SK-N-SH treated with all-trans-retinoic acid at 6 μM for 48 hours (cell line): ENCODE measurements around the gene GNRHR.
A peak's percentile ranks its signal among the peaks of the same experiment; 100 is the strongest.
"Not testable (repeated sequence)": the region's sequence is repeated elsewhere in the genome, so short reads cannot be mapped to it uniquely, and the experiment has no call there.

Source experiments
- ATAC-seq: fragments of 200-7000 bp; cut with Tn5 transposase; 3 replicates; pipeline ENCODE4 v1.9.1; 2020; ENCODE audit warnings: mild to moderate bottlenecking, moderate library complexity
- ARNTL ChIP-seq: fragments of 450-650 bp; formaldehyde crosslinking; IDR thresholded peaks from 2 replicates; pipeline ENCODE4 v1.5.0; 2020; ENCODE audit warnings: low read depth, mild to moderate bottlenecking, moderate library complexity, borderline replicate concordance
- BACH2 ChIP-seq: fragments of 250-450 bp; sonication (Bioruptor Pico); IDR thresholded peaks from 2 replicates; pipeline ENCODE4 v1.9.0; 2021; ENCODE audit warnings: mild to moderate bottlenecking, borderline replicate concordance
- CSDC2 ChIP-seq: fragments of 250-450 bp; sonication (Bioruptor Pico); IDR thresholded peaks from 2 replicates; pipeline ENCODE4 v1.5.0; 2020; ENCODE audit warnings: mild to moderate bottlenecking, moderate library complexity
- ESRRG ChIP-seq: fragments of 250-450 bp; sonication (Bioruptor Pico); IDR thresholded peaks from 2 replicates; pipeline ENCODE4 v1.6.1; 2021; ENCODE audit warnings: mild to moderate bottlenecking
- GLIS3 ChIP-seq: fragments of 250-450 bp; sonication (Bioruptor Pico); IDR thresholded peaks from 2 replicates; pipeline ENCODE4 v1.5.0; 2020; ENCODE audit warnings: mild to moderate bottlenecking, moderate library complexity
- ISL1 ChIP-seq: fragments of 250-450 bp; sonication (Bioruptor Pico); IDR thresholded peaks from 2 replicates; pipeline ENCODE4 v2.1.2; 2022; ENCODE audit warnings: mild to moderate bottlenecking, moderate library complexity
- OSR1 ChIP-seq: fragments of 250-450 bp; sonication (Bioruptor Pico); IDR thresholded peaks from 2 replicates; pipeline ENCODE4 v1.8.0; 2022; ENCODE audit warnings: moderate library complexity, mild to moderate bottlenecking, inconsistent platforms
- PPARA ChIP-seq: fragments of 250-450 bp; sonication (Bioruptor Pico); IDR thresholded peaks from 2 replicates; pipeline ENCODE4 v1.5.0; 2020; ENCODE audit warnings: mild to moderate bottlenecking, borderline replicate concordance
- RARB ChIP-seq: fragments of 250-450 bp; sonication (Bioruptor Pico); IDR thresholded peaks from 2 replicates; pipeline ENCODE4 v1.8.0; 2021; ENCODE audit warnings: mild to moderate bottlenecking, moderate library complexity
- SNAI2 ChIP-seq: fragments of 250-450 bp; sonication (Bioruptor Pico); IDR thresholded peaks from 2 replicates; pipeline ENCODE4 v1.5.0; 2020; ENCODE audit warnings: mild to moderate bottlenecking, moderate library complexity
- TCF4 ChIP-seq: fragments of 250-450 bp; sonication (Bioruptor Pico); IDR thresholded peaks from 2 replicates; pipeline ENCODE4 v1.8.0; 2021; ENCODE audit warnings: mild to moderate bottlenecking, moderate library complexity, borderline replicate concordance
- TOX ChIP-seq: fragments of 250-450 bp; sonication (Bioruptor Pico); IDR thresholded peaks from 2 replicates; pipeline ENCODE4 v1.8.0; 2021; ENCODE audit warnings: mild to moderate bottlenecking, moderate library complexity, borderline replicate concordance
- ZC3H10 ChIP-seq: fragments of 250-450 bp; sonication (Bioruptor Pico); IDR thresholded peaks from 2 replicates; pipeline ENCODE4 v1.5.1; 2021; ENCODE audit warnings: mild to moderate bottlenecking, moderate library complexity
- ZFP3 ChIP-seq: fragments of 250-450 bp; sonication (Bioruptor Pico); IDR thresholded peaks from 2 replicates; pipeline ENCODE4 v1.5.0; 2020; ENCODE audit warnings: mild to moderate bottlenecking, moderate library complexity
- ZFP30 ChIP-seq: fragments of 450-650 bp; formaldehyde crosslinking; IDR thresholded peaks from 2 replicates; pipeline ENCODE4 v1.5.0; 2022; ENCODE audit warnings: mild to moderate bottlenecking, moderate library complexity
- ZNF565 ChIP-seq: fragments of 450-650 bp; formaldehyde crosslinking; conservative IDR thresholded peaks from 2 replicates; pipeline ENCODE4 v1.5.0; 2020; ENCODE audit warnings: low read depth, mild to moderate bottlenecking, moderate library complexity
- ZNF70 ChIP-seq: fragments of 450-650 bp; formaldehyde crosslinking; IDR thresholded peaks from 2 replicates; pipeline ENCODE4 v1.5.0; 2020; ENCODE audit warnings: mild to moderate bottlenecking, moderate library complexity
- ZNF8 ChIP-seq: fragments of 450-650 bp; formaldehyde crosslinking; IDR thresholded peaks from 2 replicates; pipeline ENCODE4 v1.5.0; 2020; ENCODE audit warnings: mild to moderate bottlenecking, moderate library complexity
- TF ChIP-seq, protein P1 (sequence below): fragments of 250-450 bp; sonication (Bioruptor Pico); IDR thresholded peaks from 2 replicates; pipeline ENCODE4 v1.8.0; 2020; ENCODE audit warnings: mild to moderate bottlenecking, moderate library complexity, borderline replicate concordance
- TF ChIP-seq, protein P2 (sequence below): fragments of 250-450 bp; sonication (Bioruptor Pico); IDR thresholded peaks from 2 replicates; pipeline ENCODE4 v1.5.1; 2021; ENCODE audit warnings: mild to moderate bottlenecking, moderate library complexity
- TF ChIP-seq, protein P3 (sequence below): fragments of 250-450 bp; sonication (Bioruptor Pico); IDR thresholded peaks from 2 replicates; pipeline ENCODE4 v1.5.0; 2020; ENCODE audit warnings: mild to moderate bottlenecking, moderate library complexity
- TF ChIP-seq, protein P4 (sequence below): fragments of 250-450 bp; sonication (Bioruptor Pico); IDR thresholded peaks from 2 replicates; pipeline ENCODE4 v1.8.0; 2021; ENCODE audit warnings: low read depth, mild to moderate bottlenecking, moderate library complexity, borderline replicate concordance
- TF ChIP-seq, protein P5 (sequence below): fragments of 250-450 bp; sonication (Bioruptor Pico); IDR thresholded peaks from 2 replicates; pipeline ENCODE4 v1.5.1; 2020; ENCODE audit warnings: low read depth, mild to moderate bottlenecking, moderate library complexity

GNRHR gene

DNA sequence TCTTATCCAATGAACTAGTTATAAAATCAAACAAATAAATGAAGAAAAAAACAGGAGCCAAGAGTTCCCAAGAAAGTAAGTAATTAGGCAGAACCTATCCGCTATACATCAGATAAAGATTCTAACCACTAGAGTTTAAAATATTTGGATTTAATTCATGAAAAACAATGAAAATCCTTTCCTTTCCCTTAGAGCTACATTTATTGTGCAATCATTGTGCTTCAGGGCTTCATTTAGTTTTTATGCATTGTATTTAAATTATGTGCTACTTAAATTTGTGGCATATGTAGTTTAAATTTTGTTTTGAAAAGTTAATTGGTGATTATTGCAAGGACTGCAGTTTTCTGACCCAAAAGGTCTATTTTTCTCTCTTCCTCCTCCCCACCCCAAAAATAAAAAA lies 17.9 kb downstream of the GNRHR start (continued):
- TF ChIP-seq, protein P1, sequence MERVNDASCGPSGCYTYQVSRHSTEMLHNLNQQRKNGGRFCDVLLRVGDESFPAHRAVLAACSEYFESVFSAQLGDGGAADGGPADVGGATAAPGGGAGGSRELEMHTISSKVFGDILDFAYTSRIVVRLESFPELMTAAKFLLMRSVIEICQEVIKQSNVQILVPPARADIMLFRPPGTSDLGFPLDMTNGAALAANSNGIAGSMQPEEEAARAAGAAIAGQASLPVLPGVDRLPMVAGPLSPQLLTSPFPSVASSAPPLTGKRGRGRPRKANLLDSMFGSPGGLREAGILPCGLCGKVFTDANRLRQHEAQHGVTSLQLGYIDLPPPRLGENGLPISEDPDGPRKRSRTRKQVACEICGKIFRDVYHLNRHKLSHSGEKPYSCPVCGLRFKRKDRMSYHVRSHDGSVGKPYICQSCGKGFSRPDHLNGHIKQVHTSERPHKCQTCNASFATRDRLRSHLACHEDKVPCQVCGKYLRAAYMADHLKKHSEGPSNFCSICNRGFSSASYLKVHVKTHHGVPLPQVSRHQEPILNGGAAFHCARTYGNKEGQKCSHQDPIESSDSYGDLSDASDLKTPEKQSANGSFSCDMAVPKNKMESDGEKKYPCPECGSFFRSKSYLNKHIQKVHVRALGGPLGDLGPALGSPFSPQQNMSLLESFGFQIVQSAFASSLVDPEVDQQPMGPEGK (CRISPR knock-in tag): no peak
- TF ChIP-seq RARB (CRISPR knock-in tag) (no peak), CSDC2 (CRISPR knock-in tag) (no peak), PPARA (CRISPR knock-in tag) (no peak), GLIS3 (CRISPR knock-in tag) (no peak), ISL1 (CRISPR knock-in tag) (no peak), OSR1 (CRISPR knock-in tag) (no peak), ZNF70 (CRISPR knock-in tag) (no peak)
- TF ChIP-seq, protein P2, sequence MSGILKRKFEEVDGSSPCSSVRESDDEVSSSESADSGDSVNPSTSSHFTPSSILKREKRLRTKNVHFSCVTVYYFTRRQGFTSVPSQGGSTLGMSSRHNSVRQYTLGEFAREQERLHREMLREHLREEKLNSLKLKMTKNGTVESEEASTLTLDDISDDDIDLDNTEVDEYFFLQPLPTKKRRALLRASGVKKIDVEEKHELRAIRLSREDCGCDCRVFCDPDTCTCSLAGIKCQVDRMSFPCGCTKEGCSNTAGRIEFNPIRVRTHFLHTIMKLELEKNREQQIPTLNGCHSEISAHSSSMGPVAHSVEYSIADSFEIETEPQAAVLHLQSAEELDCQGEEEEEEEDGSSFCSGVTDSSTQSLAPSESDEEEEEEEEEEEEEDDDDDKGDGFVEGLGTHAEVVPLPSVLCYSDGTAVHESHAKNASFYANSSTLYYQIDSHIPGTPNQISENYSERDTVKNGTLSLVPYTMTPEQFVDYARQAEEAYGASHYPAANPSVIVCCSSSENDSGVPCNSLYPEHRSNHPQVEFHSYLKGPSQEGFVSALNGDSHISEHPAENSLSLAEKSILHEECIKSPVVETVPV: no peak

DNA sequence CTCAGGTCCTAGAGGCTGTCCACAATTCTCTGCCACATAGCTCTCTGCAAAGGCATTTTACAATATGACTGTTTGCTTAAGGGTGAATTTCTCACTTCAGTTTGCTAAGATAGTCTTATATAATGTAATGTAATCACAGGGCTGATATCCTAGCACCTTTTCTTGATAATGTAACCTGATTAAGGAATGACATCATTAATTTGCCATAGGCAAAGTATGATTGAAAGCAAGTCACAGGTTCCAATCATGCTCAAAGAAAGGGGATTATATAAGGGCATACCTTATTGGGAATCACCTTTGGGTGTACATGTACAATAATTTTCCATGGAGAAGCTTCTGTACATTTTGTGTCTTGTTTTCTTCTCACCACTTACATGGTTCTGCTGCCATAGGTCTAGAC lies 18.9 kb downstream of the GNRHR start:
- TF ChIP-seq, protein P2: no peak
- TF ChIP-seq, protein P3, sequence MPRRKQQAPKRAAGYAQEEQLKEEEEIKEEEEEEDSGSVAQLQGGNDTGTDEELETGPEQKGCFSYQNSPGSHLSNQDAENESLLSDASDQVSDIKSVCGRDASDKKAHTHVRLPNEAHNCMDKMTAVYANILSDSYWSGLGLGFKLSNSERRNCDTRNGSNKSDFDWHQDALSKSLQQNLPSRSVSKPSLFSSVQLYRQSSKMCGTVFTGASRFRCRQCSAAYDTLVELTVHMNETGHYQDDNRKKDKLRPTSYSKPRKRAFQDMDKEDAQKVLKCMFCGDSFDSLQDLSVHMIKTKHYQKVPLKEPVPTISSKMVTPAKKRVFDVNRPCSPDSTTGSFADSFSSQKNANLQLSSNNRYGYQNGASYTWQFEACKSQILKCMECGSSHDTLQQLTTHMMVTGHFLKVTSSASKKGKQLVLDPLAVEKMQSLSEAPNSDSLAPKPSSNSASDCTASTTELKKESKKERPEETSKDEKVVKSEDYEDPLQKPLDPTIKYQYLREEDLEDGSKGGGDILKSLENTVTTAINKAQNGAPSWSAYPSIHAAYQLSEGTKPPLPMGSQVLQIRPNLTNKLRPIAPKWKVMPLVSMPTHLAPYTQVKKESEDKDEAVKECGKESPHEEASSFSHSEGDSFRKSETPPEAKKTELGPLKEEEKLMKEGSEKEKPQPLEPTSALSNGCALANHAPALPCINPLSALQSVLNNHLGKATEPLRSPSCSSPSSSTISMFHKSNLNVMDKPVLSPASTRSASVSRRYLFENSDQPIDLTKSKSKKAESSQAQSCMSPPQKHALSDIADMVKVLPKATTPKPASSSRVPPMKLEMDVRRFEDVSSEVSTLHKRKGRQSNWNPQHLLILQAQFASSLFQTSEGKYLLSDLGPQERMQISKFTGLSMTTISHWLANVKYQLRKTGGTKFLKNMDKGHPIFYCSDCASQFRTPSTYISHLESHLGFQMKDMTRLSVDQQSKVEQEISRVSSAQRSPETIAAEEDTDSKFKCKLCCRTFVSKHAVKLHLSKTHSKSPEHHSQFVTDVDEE (CRISPR knock-in tag): no peak
- TF ChIP-seq ISL1 (CRISPR knock-in tag): no peak
- no peak for TF ChIP-seq ARNTL (CRISPR knock-in tag)
- TF ChIP-seq TOX (CRISPR knock-in tag): no peak
- no peak for TF ChIP-seq ZFP30
- no peak for TF ChIP-seq ZFP3 (CRISPR knock-in tag)
- no peak for TF ChIP-seq ESRRG
- ATAC-seq: no peak

DNA sequence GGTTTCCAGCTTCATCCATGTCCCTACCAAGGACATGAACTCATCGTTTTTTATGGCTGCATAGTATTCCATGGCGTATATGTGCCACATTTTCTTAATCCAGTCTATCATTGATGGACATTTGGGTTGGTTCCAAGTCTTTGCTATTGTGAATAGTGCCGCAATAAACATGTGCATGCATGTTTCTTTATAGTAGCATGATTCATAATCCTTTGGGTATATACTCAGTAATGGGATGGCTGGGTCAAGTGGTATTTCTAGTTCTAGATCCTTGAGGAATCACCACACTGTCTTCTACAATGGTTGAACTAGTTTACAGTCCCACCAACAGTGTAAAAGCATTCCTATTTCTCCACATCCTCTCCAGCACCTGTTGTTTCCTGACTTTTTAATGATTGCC lies 23.7 kb downstream of the GNRHR start:
- ATAC-seq: not testable (repeated sequence)
- TF ChIP-seq ZNF8 (CRISPR knock-in tag): 0 out of 2 replicates have a peak, but pooled peaks have one; percentile 11

DNA sequence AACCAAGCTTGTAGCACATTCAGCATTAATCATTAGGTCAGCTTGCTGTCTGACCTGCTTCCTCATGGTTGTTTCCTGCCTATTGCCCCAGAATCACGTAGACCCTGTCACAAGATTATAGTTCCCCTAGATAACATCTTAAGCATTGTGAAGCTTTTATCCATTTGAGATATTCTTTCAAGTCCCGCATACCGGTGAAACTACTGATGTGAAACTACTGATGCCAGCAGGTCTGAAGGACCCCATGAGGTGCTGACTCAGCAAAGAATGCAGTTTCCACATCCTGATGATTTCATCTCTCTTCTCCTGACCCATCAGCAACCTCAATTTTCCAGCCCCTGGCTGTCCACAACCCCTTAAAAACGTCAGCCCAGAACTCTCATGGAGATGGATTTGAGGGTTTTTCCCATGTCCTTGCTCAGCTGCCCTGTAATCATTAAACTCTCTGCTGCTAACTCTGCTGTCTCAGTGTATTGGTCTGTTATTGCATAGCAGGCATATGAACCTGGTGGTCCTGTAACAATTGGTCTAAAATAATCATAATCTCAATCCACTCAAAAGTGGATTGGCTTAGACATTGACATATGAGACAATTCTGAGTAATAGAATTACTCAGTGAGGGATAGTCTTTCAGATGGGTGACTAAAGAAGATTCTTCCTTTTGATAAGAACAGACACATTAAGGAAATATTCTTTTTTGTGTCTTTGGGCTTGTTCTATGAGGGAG lies 26.9 kb downstream of the GNRHR start:
- peak; percentile 70 for ATAC-seq
- TF ChIP-seq PPARA (CRISPR knock-in tag): no peak
- TF ChIP-seq RARB (CRISPR knock-in tag): no peak
- TF ChIP-seq ZNF565 (CRISPR knock-in tag): no peak
- TF ChIP-seq, protein P4, sequence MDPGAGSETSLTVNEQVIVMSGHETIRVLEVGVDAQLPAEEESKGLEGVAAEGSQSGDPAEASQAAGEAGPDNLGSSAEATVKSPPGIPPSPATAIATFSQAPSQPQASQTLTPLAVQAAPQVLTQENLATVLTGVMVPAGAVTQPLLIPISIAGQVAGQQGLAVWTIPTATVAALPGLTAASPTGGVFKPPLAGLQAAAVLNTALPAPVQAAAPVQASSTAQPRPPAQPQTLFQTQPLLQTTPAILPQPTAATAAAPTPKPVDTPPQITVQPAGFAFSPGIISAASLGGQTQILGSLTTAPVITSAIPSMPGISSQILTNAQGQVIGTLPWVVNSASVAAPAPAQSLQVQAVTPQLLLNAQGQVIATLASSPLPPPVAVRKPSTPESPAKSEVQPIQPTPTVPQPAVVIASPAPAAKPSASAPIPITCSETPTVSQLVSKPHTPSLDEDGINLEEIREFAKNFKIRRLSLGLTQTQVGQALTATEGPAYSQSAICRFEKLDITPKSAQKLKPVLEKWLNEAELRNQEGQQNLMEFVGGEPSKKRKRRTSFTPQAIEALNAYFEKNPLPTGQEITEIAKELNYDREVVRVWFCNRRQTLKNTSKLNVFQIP (CRISPR knock-in tag): no peak
- no peak for TF ChIP-seq SNAI2 (CRISPR knock-in tag)
- no peak for TF ChIP-seq TCF4 (CRISPR knock-in tag)
- TF ChIP-seq ZC3H10: no peak
- no peak for TF ChIP-seq ESRRG
- TF ChIP-seq, protein P3 (CRISPR knock-in tag): no peak
- no peak for TF ChIP-seq CSDC2 (CRISPR knock-in tag)
- TF ChIP-seq, protein P5, sequence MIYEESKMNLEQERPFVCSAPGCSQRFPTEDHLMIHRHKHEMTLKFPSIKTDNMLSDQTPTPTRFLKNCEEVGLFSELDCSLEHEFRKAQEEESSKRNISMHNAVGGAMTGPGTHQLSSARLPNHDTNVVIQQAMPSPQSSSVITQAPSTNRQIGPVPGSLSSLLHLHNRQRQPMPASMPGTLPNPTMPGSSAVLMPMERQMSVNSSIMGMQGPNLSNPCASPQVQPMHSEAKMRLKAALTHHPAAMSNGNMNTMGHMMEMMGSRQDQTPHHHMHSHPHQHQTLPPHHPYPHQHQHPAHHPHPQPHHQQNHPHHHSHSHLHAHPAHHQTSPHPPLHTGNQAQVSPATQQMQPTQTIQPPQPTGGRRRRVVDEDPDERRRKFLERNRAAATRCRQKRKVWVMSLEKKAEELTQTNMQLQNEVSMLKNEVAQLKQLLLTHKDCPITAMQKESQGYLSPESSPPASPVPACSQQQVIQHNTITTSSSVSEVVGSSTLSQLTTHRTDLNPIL (CRISPR knock-in tag): no peak
- no peak for TF ChIP-seq ZNF8 (CRISPR knock-in tag)
- no peak for TF ChIP-seq ZFP3 (CRISPR knock-in tag)
- TF ChIP-seq BACH2 (CRISPR knock-in tag): no peak
